Duodenal mucosa (tissue), 2 donors: ENCODE data around the gene CRAT.

Experiments
- H3K27ac ChIP-seq: one replicate; pipeline ENCODE4 v1.7.0; 2013; ENCODE audit warnings: low read depth, low read length
- H3K27me3 ChIP-seq, 2 donors: one replicate each; pipeline ENCODE4 v1.7.0; 2013; ENCODE audit warnings: low read length in 2 of 2, control low read depth in 1 of 2; ENCODE audit not compliant: insufficient read depth in 2 of 2, control insufficient read depth in 1 of 2
- H3K36me3 ChIP-seq, 2 donors: one replicate each; pipeline ENCODE4 v1.7.0; 2013; ENCODE audit warnings: low read length in 2 of 2, control low read depth in 1 of 2; ENCODE audit not compliant: insufficient read depth in 2 of 2, control insufficient read depth in 1 of 2
- H3K4me1 ChIP-seq, 2 donors: one replicate each; pipeline ENCODE4 v1.7.0; 2013; ENCODE audit warnings: low read length in 2 of 2, control low read depth in 1 of 2; ENCODE audit not compliant: insufficient read depth in 2 of 2, control insufficient read depth in 1 of 2
- H3K4me3 ChIP-seq, 2 donors: one replicate each; pipeline ENCODE4 v1.7.0; 2013; ENCODE audit warnings: low read length in 2 of 2, low read depth in 1 of 2
- H3K9ac ChIP-seq, 2 donors: one replicate each; pipeline ENCODE4 v1.7.0; 2013; ENCODE audit warnings: low read length in 2 of 2, low read depth in 1 of 2
- H3K9me3 ChIP-seq, 2 donors: one replicate each; pipeline ENCODE4 v1.7.0; 2013; ENCODE audit warnings: low read length in 2 of 2, control low read depth in 1 of 2; ENCODE audit not compliant: control insufficient read depth in 1 of 2

Gene CRAT

DNA sequence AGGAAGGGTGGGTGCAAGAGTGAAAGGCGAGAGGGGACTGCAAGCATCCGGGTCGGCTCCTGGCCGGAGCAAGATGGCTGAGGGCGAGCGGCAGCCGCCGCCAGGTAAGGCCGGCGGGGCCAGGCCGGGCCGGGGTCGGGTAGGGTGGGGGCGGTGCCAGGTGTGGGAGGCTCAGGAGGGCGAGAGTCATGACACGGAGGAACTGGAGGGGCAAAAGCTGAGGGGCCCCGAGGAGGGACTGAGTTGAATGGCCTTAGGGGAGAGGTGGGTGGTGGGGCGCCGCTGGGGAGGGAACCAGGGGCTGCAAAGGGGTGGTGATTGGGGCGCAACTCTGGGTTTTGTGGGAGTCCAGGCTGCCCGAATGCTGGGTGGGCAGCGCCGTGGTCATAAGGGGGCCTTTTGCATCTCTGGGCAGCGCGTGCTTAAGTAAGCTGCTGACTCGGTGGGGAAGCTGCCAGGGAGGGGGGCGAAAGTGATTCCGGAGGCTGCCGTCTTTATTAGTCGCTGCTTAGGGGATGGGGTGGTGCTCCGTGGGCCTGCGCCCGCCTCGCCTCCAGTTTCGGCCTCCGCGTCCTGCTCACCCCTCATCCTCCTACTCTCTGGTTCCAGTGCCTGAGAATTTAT lies 1.0 kb upstream of the CRAT start:
- Histone ChIP-seq H3K4me3 (peak overlapping the region; percentile 75 to 88), H3K9me3 (no peaks in the 10 kb centered on the region), H3K9ac (peak overlapping the region; percentile 74 to 81), H3K36me3 (peaks cover 0 to 9% of the 10 kb centered on the region in 2 donors), H3K4me1 (peaks cover 29% of the 10 kb centered on the region in 2 donors), H3K27ac (peak overlapping the region; percentile 88), H3K27me3 (no peaks in the 10 kb centered on the region)

DNA sequence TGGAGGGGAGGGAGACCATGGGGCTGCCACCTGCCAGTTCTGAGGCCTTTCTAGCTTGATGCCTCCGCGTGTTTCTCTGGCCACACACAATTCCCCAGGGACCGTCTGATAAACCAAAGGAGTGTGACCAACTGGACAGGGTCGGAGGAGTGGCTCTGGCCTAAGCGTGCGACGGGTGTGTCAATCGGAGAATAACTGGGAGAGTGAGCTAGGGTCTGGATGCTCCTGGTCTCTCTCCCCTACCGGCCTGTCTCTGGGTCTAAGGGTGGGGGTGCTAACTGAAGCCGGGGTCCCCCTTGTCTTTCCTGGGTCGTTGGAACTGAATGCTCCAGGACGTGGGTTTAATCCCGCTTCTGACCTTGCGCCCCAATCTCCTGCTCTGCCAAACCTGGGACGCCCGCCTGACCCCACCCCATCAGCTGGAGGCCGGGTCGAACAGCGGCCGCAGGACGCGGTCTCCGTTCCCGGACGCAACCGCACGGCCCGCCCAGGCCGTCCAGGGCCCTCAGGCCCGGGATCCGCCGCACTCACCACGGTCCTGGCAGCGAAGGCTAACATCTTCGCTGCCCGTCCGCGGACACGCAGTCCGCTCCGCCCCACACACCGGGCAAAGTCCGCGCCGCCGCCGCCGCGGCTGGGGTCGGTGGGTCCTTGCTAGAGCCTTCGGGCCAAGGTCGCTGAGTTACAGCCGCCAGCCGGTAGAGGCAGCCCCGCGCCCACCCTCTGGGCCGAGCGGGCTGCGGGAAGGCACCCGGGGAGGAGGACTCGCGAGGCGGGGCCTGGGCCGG lies 447 bp downstream of the CRAT start:
- Histone ChIP-seq H3K27ac (peak overlapping the region; percentile 26), H3K4me3 (peak overlapping the region; percentile 65 to 82), H3K4me1 (peaks cover 29% of the 10 kb centered on the region in 2 donors), H3K9me3 (no peaks in the 10 kb centered on the region), H3K9ac (peak overlapping the region; percentile 70 to 76), H3K36me3 (peaks cover 0 to 18% of the 10 kb centered on the region in 2 donors), H3K27me3 (no peaks in the 10 kb centered on the region)

DNA sequence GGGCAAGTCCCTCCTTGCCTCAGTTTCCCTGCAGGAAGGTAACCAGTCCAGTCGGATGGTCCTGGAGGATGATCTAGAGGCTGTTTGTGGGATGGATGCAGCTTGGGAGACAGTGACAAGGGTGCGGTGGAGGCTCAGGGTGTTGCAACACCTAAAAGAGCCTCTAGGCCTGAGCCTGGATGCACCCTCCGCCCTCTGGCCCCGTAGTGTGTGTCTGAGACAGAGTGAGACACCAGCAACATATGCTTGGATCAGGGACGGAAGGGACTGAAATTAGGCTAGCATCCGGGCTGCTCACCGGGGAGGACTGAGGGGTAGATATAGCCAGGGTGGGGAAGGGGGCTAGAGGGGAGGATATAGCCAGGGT lies 1.1 kb downstream of the CRAT start:
- Histone ChIP-seq H3K36me3 (peaks cover 0 to 18% of the 10 kb centered on the region in 2 donors), H3K4me1 (peaks cover 24 to 28% of the 10 kb centered on the region in 2 donors), H3K4me3 (peak overlapping the region; percentile 65 to 82), H3K9me3 (no peaks in the 10 kb centered on the region), H3K27ac (no peak overlapping the region), H3K27me3 (no peaks in the 10 kb centered on the region), H3K9ac (peak overlapping the region; percentile 33 to 47)

DNA sequence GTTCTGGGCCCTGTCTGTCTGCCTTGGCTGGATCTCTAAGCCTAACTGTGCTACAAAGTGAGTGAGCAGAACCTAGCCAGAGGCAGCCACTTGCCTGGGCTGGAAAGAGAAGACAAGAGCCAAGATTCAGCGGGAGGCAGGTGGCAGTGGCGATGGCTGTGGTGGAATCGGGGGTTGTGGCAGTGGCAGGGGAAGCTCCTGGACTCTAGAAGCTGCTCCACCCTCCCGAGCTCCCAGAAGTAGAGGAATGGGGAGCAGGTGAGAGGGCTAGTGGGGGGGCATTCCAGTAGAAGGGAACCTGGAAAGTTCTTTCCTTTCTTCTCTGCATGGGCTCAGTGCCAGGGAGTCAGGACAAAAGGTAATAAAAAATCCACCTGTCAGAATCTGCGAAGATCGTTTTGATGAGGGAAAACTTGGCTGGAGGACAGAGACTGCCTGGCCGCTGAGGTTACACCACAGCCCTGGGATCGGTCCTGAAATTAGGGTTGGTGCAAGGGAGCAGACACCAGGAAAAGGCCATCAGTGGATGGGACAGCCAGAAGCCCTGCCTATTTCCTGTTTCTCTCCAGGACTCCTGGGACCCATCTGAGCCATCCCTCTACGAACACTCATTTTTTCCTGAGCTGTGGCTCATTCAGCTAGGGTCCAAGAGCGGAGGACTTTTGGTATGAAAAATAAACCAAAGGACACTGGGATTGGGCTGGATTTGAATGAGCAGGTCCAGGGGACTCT lies 1.6 kb downstream of the CRAT start:
- Histone ChIP-seq H3K27me3 (no peaks in the 10 kb centered on the region), H3K9ac (peak overlapping the region; percentile 33 to 47), H3K4me1 (peaks cover 23 to 25% of the 10 kb centered on the region in 2 donors), H3K9me3 (no peaks in the 10 kb centered on the region), H3K4me3 (peak overlapping the region; percentile 65 to 82), H3K36me3 (peaks cover 0 to 18% of the 10 kb centered on the region in 2 donors), H3K27ac (no peak overlapping the region)

DNA sequence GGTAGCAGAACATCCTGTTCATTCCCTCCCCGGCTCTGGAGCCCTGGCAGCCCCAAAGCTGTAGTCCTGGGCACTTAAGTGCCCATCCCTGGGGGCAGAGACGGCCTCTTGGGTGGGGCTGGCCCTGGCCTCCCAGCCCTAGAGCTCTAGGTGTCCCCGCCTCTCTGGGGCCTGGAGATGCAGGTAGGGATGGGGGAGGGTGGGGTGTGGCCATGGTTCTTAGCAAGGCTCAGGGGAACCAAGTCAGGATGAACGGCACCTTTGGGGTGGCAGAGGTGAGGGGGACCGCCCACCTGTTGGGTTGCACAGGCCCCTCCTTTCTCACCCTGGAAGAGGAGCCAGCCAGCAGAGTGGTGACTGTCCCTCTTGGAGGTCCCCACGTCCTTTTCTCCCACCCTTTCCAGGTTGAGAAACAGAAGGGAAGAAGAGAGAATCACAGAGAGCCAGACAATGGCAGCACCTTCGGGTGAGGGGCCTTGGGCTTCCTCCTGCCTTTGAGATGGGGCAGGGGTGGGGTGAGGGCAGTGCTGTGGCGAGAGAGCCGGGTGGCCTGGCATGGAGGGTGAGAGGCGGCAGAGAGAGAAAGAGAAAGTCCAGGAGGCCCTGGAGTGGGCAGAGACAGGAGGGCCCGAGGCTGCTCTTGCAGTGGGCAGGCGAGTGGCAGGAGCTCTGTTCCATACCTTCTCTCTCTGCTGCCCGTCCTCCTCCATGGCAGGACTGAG lies 2.3 kb downstream of the CRAT start:
- Histone ChIP-seq H3K9ac (no peak overlapping the region), H3K27ac (no peak overlapping the region)

DNA sequence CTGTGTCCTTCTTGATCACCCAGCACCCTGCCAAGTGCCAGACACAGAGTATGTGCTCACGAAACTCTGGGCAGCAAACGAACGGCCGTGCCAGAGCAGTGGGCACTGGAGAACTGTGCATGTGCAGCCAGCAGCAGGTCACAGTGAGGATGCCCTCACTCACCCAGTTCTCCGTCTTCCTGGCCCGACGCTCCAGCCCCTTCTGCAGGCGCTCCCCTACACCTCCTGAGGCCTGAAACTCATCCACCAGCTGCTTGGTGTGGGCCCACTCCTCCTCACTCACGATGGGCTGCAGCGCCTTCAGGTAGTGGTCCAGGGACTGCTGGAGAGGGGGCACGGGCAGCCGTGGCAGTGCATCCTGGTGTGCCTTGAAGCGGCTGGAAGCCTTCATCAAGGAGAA lies 2.9 kb downstream of the CRAT start:
- Histone ChIP-seq H3K4me3 (no peak overlapping the region), H3K36me3 (peaks cover 0 to 18% of the 10 kb centered on the region in 2 donors), H3K27me3 (no peaks in the 10 kb centered on the region), H3K9ac (no peak overlapping the region), H3K4me1 (peaks cover 28 to 31% of the 10 kb centered on the region in 2 donors), H3K9me3 (no peaks in the 10 kb centered on the region), H3K27ac (no peak overlapping the region)

More for the DNA sequence above, 2.3 kb downstream of the CRAT start:
- H3K36me3 ChIP-seq = peaks cover 0 to 18% of the 10 kb centered on the region in 2 donors
- H3K4me3 ChIP-seq = no peak overlapping the region
- no peaks in the 10 kb centered on the region for H3K27me3 ChIP-seq
- H3K9me3 ChIP-seq = no peaks in the 10 kb centered on the region
- peaks cover 24 to 28% of the 10 kb centered on the region in 2 donors for H3K4me1 ChIP-seq

DNA sequence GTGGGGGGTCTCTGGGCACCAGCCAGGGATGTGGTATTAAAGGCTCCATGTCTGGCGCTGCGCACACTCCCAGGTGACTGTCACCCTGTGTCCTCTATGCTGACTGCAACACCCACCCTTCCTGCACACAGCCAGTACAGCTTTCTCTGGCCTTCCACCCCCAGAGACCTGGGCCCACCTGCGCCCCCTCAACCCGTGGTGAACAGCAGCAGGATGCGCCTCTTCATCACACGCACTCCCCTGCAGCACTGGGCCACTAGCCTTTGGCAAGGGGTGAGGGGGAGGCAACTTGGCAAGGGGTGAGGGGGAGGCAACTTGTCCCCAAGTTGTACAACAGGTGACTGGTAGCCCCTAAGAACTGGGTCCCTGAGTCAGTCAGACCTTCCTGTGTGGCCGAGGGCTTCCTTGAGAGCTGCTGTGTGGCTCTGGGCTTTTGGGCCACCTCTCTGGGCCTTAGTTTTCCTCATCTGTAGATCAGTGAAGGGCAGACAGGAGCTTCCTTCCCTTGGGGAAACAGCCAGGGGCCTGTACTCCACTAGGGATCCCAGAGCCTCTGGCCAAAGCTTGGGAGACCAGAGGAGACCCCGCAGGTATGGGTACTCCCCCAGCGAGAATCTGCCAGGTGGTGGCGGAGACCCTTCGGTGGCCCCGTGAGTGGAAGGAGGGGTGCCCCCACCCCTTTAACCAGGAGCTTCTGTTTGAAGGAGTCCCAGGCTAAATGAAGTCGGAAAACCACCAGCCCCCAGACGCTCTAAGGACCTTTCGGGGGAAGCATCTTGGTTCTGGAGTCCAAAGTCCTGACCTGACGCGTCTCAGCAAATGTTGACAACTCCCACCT lies 4.5 kb downstream of the CRAT start:
- H3K9ac ChIP-seq = no peak overlapping the region
- H3K36me3 ChIP-seq = peaks cover 0 to 21% of the 10 kb centered on the region in 2 donors
- peaks cover 18 to 23% of the 10 kb centered on the region in 2 donors for H3K4me1 ChIP-seq
- no peaks in the 10 kb centered on the region for H3K9me3 ChIP-seq
- H3K27ac ChIP-seq = no peak overlapping the region
- H3K27me3 ChIP-seq = no peaks in the 10 kb centered on the region
- H3K4me3 ChIP-seq = no peak overlapping the region

DNA sequence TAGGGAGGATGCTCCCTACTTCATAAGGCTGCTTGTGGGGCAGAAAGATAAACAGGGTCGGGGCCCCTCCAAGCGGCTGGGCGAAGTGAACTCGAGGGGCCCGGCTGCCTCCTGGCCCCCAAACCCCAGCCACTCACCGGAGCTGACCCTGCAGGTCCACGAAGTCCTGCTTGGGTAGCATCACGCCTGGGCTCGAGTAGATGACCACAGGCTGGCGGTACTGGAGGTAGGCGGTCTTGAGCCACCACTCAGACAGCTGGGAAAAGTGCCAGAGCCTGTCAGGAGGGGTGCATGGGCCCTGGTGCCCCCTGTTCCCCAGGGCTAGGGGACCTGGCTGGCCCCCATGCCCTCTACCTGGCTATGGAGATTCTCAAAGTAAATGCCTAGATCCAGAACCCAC lies 6.5 kb downstream of the CRAT start:
- no peaks in the 10 kb centered on the region for H3K9me3 ChIP-seq
- no peak overlapping the region for H3K9ac ChIP-seq
- H3K4me1 ChIP-seq = peaks cover 13 to 16% of the 10 kb centered on the region in 2 donors
- H3K27me3 ChIP-seq = no peaks in the 10 kb centered on the region
- peaks cover 0 to 31% of the 10 kb centered on the region in 2 donors for H3K36me3 ChIP-seq
- no peak overlapping the region for H3K4me3 ChIP-seq
- no peak overlapping the region for H3K27ac ChIP-seq

DNA sequence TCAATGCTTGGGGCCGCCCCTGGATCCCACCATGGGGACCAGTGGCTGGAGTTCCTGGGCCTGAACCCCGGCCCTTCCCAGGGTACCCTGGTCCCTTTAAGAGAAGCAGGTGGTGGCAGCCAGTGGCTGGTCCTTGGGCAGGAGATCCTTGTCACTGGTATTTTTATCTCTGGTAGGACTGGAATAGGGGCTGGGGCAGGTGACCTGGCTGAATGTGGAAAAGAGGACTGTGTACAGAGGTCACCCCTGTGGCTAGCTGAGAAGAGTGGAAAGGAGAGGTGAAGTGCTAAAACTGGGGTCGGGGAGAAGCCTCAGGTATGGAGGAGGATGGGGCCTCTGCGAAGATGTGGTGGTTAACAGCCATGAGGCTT lies 7.0 kb downstream of the CRAT start:
- no peak overlapping the region for H3K27ac ChIP-seq
- H3K36me3 ChIP-seq = peaks cover 0 to 31% of the 10 kb centered on the region in 2 donors
- no peaks in the 10 kb centered on the region for H3K27me3 ChIP-seq
- H3K9ac ChIP-seq = no peak overlapping the region
- no peak overlapping the region for H3K4me3 ChIP-seq
- H3K4me1 ChIP-seq = peaks cover 8 to 12% of the 10 kb centered on the region in 2 donors
- no peaks in the 10 kb centered on the region for H3K9me3 ChIP-seq
